HG03103 (cell line): ENCODE results near the gene ABCB6.

Experiments used
- ATAC-seq: cut with Tn5 transposase; IDR thresholded peaks from one replicate; pipeline ENCODE4 v1.9.1; 2021; ENCODE audit warnings: low read depth; ENCODE audit not compliant: unreplicated experiment

ABCB6 gene

GRCh38 chr2:219245899-219246230, 27.1 kb upstream of the ABCB6 start:
- no peak for ATAC-seq

DNA sequence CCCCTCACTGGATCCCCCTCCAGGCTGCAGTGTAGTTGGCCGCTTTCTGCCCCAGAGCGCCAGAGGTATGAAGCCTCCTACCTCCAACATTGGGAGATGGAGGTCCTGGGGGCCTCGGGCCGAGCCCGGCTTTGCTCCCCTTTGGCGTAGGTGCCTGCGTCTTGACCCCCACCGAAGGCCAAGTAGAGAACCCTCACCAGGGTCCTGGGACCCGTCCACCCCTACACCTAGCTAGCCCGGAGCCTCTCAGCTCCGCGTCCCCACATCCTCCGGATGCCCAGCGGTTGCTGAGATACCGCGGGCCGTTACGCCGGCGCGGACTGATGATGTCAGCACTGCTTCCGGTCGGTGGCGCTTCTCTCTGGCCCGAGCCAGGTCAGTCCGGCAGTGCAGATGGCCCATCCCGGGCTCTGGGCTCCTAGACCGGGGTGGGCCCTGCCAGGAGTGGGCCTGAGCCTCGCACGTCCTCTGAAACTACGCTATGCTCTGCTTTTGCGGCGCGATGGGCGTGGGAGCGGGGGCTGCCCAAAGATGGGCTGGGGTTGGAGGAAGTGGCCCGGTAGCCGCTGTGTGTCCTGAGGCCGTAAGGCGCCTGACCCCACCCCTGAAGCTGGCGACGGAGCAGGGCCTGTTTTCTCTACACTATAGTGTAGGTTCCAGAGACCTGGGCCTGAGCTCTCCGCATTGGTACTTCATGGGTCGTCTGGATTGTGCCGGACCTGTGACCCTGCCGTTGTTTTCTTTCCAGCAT, 26.6 kb upstream of the ABCB6 start, which contains the start of the genes GLB1L and STK16:
TSS of gene GLB1L (minus strand) at position 297 of the 751 bp plus-strand sequence. CDS start 1,871 bp downstream, outside the sequence.
TSS of gene STK16 (plus strand) at position 332 of the 751 bp plus-strand sequence. CDS start 521 bp downstream, outside the sequence.
- peak; percentile 75 for ATAC-seq

- ATAC-seq, result no peak
Measured at GRCh38 chr2:219244789-219245147, 26.0 kb upstream of the ABCB6 start.

GRCh38 chr2:219243291-219243761, 24.6 kb upstream of the ABCB6 start:
- ATAC-seq, result no peak

DNA sequence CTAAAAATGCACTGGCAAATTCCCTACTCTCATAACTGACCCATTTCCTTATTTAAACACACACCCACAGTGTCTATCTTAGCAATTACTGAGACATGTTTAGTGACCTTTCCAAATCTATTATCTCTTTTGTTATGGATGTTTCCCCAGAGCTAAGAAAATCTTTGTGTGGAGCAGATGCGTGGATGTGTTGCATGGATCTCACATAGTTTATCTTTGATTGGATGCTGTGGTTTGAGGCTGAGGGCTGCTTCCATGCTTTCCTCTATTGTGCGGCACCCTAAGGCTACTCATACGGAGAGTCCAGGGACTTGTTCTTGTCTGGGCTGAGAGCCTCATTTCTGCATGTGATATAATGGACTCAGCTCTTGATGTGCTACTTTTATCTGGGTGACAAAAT, 15.6 kb upstream of the ABCB6 start:
- no peak for ATAC-seq

DNA sequence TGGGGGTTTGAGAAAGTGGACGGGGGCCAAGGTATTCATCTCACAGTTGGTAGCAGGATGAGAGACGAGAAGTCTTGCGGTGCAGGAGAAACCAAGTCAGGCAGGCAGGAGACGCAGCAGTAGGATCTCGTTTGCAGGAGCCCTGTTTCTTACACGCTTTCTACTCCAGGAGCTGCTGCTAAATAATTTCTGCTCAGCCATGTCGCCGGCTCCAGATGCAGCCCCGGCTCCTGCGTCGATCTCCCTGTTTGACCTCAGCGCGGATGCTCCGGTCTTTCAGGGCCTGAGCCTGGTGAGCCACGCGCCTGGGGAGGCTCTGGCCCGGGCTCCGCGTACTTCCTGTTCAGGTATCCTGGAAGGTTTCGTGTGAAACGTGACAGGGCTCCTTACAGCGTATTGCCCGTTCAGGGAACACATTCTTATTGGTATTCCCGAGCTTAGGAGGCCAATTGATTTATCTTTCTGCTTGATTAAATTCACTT, 11.3 kb upstream of the ABCB6 start:
- no peak for ATAC-seq

DNA sequence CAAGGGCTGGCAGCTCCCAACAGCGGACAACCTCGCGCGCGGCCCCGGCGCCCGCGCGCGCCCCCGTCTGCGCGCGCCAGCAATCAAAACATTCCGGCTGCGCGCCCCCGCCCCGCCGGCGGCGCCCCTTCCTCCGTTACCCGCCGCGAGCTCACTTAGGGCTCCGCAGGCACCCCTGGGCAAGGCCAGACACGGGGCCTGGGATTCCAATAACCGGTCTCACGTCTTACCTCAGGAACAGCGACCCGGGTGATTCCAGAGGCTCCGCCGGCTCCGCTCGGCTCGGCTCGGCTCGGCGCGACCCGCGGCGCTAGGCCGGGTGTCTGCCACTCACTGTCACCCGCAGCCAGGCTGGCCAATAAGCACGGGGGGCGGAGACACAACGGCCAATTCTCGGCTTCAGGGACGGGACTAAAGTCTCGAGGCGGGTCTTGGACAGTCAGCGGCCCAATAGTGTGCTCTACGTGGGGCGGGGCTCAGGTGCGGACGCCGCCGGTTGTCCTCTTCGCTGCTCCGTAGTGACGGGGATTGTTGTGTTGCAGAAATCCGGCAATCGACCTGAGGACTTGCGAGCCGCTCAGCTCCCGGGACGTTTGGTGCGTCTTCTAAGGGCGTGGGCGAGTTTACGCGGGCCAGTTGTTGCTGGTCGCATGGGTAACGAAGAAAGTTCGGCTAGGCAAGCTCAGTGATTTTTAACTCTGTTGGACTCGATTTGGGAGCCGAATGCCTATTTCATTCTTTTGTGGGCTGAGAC, 10.7 kb upstream of the ABCB6 start, which contains the start of the genes ANKZF1 and ATG9A:
TSS of gene ANKZF1 (plus strand) at position 502 of the 754 bp plus-strand sequence. CDS start 452 bp downstream, outside the sequence.
TSS of gene ATG9A (minus strand) at position 332 of the 754 bp plus-strand sequence. CDS start 1,612 bp downstream, outside the sequence.
- ATAC-seq, result peak; percentile 95

DNA sequence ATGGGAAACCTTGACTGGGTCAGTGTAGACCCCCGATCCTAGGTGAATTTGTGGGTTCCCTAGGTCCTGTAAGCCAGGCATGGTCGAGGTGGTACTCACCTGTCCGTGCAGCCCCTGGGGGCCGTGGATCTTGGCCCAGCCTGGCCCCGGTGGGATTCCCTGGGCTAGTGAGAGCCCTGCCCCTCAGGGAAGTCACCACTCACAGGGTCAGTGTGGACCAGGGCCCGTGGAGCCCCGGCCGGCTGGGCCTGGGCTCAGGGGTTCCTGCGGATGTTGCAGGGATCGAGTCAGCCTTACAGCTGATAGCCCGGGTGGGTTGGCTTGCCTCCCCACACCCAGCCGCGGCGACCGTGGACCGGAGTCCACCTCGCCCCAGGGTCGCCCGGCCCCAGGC, 10.2 kb upstream of the ABCB6 start:
- peak; percentile 10 for ATAC-seq

DNA sequence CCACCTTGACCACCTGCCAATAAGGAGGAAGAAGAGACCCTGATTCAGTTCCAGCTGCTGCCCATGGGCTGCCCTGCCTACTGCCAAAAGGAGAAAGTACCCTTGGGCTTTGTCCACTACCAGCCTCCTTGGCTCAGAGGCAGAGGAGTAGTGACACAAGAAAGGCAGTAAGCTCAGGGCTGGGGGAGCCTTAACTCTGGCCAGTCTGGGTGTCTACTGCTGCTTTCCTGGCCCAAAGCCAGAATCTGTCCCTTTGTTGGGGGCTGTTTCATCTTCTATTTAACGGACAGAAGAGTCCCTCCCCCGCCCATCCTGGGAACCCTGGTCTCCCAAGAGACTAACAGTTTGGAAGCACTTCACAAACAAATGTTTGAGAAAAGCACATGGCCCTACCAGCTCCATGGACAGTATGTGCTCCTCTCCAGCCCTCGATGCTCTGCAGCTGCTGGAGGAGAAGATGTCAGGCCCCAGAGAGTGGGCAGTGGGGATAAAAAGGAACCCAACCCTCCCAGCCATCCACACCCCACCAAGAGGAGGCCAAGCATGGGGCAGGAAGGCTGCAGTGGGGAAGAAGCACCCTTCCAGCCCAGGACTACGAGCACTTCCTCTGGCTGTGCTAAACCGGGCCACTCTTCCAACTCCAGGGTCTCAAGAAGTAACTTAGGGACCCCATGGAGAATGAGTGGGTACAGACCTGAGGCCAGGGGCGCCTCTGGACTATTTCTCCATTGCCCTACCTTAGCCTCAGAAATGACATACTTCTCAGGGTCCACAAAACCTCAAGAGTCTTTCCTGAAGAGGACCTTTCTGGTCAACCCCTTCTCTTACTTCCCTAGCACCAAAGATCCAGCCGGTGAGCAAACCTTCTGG, 9.5 kb upstream of the ABCB6 start:
- ATAC-seq, result no peak

DNA sequence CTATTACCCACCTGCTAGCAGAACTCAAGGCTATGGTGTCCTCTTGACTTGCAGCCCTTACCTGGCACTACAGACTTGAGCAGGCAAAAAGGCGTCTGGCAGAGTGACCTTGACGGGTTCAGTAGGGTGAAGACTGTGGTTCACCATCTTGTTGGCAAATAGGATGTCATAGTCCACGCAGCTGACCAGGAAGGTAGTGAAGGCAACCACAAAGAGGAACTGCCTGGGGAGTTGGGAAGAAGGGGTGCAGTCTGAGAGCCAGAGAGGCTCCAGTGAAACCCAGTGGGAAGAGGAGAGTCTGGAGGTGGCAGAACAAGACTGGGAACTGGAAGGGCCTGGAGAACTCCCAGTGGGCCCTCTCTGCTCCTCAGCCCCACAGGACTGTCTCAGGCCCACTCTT, 6.6 kb upstream of the ABCB6 start:
- ATAC-seq, result no peak

GRCh38 chr2:219223831-219224610, 5.3 kb upstream of the ABCB6 start:
- no peak for ATAC-seq

DNA sequence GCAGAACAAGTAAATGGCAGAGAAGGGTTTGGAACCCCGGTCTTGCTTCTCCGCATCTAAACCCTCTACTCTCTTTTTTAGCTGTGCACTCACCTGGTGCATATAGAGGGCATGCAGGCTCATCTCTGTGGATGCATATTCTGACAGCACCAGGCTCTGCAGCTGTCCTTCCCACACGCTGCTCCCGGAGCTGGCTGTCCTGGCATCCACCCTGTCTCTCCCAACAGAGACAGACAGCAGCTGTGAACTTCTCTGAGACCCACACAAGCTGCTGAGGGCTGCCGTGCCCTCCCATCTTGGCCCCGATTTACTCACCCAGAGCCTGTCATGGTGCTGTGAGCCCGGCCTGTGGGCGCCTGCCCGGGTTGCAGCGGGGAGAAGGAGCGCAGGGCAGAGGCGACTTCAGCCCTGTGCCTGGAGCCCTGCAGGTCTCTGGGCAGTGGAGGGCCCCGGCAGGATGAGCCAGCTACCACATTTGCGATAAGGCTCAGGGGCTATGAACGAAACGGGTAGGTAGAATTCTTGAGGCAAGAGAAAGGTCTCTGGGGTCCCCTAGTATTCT, 3.3 kb upstream of the ABCB6 start:
- ATAC-seq, result no peak

- ATAC-seq, result no peak
Measured at GRCh38 chr2:219220652-219221402, 2.1 kb upstream of the ABCB6 start.

DNA sequence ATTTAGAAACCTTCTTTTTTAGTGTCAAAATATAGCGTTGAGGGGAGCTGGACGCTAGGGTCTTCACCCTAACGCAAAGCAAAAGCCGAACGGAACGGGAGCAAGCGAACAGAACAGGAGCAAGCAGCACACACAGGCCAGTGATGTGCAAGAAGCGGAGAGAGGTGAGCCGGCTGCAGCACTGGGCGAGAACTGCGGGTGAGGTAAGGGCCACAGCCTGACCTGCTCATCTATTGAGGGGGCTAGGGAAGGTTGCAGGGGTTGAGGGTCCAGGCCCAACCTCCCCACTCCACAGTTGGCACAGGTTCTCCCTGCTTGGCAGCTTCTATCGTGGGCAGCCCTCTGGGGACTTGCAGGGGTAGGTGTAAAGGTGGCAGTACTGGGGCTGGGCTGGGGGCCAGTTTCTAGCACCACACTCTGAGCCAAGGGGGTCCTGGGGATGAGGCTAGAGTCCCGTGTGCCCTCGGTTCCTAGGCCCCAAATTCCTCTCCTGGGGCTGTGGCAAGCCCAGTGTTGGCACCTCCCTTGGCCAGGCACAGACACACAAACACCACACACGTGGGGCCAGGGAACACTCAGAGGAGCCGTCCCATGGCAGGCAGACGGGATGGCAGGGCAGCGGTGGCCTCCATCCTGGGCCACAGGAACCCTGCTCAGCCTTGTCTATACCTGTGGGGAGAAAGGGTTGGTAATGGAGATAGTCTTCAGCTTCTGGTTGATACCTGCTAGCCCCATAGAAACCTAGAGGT, 1.2 kb upstream of the ABCB6 start:
- ATAC-seq, result no peak

DNA sequence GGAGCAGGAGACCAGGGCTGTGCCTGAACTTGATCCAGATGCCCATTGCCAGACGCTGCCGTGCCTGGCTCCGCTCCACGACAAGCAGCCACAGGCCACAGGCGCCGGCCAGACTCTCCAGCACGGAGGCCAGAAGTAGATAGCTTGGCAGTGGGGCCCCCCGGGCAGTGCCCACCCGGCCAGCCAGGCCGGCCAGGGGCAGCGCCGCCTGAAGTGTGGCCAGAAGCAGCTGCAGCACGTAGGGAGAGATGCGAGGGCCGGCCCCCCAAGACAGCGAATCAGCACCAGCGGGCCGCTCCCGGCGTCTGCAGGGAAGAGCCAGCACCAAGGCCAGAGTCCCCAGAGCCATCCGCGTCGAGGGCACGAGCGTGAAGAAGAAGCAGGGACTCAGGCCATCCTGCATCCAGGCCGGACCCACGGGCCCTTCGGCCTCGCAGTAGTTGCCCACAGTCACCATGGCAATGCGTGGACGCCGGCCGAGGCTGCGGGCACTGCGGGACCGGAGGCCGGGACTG, 484 bp downstream of the ABCB6 start:
- ATAC-seq, result peak; percentile 26

DNA sequence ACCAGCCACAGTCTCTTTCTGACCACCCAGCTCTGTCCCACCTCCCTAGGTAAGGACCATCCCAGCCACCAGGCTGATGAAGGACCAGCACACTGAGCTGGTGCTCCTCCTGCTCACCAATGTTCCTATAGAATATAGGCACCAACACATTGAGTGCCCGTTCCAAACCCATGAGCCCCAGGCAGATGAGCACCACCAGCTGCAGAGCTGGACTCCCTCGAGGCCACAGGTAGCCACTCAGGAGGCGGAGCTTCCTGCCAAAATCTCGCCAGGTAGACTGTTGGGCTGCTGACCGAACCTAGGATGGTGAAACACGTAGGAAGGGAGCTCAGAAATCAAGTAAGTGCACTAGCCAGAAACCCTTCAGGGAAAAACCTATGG, 2.2 kb downstream of the ABCB6 start:
- ATAC-seq, result no peak

DNA sequence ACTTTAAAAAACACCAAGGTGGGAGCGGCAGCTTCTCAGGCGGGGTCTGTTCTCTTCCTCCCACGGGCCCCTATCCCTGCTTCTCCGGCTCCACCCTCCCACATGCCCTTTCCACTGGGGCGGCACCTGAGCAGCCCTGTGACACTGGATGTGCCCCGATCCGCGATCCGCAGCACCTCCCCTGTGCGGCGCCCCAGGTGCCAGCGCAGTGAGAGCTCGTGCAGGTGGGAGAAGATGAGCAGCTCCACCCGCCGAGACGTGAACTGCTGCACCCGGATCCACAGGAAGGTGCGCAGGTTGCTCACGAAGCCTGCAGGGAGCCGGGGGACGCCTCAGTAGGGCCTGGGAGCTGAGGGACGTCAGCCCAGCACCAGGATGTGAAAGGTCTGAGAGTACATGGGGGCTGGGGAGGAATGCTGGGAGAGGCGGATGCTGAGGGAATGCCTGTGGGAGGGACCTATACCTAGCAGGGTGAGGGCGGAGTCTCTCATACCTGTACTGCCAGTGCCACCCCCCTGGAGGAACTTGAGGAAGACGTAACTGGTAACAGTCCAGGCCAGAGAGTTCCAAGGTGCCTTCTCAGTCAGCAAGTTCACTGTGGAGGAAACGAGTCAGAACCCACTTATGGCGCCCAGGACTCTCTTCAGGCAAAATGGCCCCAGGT, 2.8 kb downstream of the ABCB6 start:
- no peak for ATAC-seq
